Superior temporal gyrus (tissue), 1 donor: Measurements from ENCODE around the gene COMMD7.
A peak's percentile ranks its signal among the peaks of the same experiment; 100 is the strongest.
"Not testable (repeated sequence)": the region's sequence is repeated elsewhere in the genome, so short reads cannot be mapped to it uniquely, and the experiment has no call there.

ENCODE experiments used
- DNase-seq: peaks from one replicate; pipeline ENCODE4 v3.0.0-alpha.2; 2016; ENCODE audit errors: extremely low spot score

The COMMD7 gene

GRCh38 chr20:32728435-32728834, 14.8 kb downstream of the COMMD7 start:
- not testable (repeated sequence) for DNase-seq

- peak; percentile 36 for DNase-seq
These were observed 15.6 kb downstream of the COMMD7 start for GRCh38 chr20:32727683-32728082.

- no peak for DNase-seq
These were observed 24.4 kb downstream of the COMMD7 start for GRCh38 chr20:32718749-32719348.

GRCh38 chr20:32711346-32711745, 31.9 kb downstream of the COMMD7 start:
- no peak for DNase-seq

GRCh38 chr20:32709632-32710121, 33.6 kb downstream of the COMMD7 start:
- no peak for DNase-seq

- not testable (repeated sequence) for DNase-seq
These were observed 34.1 kb downstream of the COMMD7 start for GRCh38 chr20:32709029-32709631.

GRCh38 chr20:32707691-32708581, 35.3 kb downstream of the COMMD7 start:
- DNase-seq: no peak

- DNase-seq: no peak
These were observed 36.8 kb downstream of the COMMD7 start for GRCh38 chr20:32706486-32706885.

GRCh38 chr20:32702706-32703425, 40.4 kb downstream of the COMMD7 start:
- no peak for DNase-seq

GRCh38 chr20:32697608-32698007, 45.7 kb downstream of the COMMD7 start:
- no peak for DNase-seq

GRCh38 chr20:32695089-32695488, 48.2 kb downstream of the COMMD7 start:
- no peak for DNase-seq

- not testable (repeated sequence) for DNase-seq
These were observed 54.3 kb downstream of the COMMD7 start for GRCh38 chr20:32688966-32689365.

GRCh38 chr20:32687180-32687532, 56.1 kb downstream of the COMMD7 start:
- DNase-seq: no peak

- DNase-seq: no peak
These were observed 56.6 kb downstream of the COMMD7 start for GRCh38 chr20:32686530-32687179.

- DNase-seq: peak; percentile 31
These were observed 57.4 kb downstream of the COMMD7 start for GRCh38 chr20:32685541-32686529.

- no peak for DNase-seq
These were observed 60.7 kb downstream of the COMMD7 start for GRCh38 chr20:32682508-32682987.

- no peak for DNase-seq
These were observed 61.8 kb downstream of the COMMD7 start for GRCh38 chr20:32681175-32682084.

- DNase-seq: no peak
These were observed 62.6 kb downstream of the COMMD7 start for GRCh38 chr20:32680544-32681174.
